ENCODE results near the gene IFNGR2. TPM values are rescaled to one million over a fixed set of nuclear protein-coding genes. Genes with fewer than 3 reads are reported as not detected.

Gene IFNGR2
- total RNA-seq = 10 to 100 TPM; 67.1 to 67.2 TPM
- 10 to 100 TPM; 67.1 to 77.7 TPM for polyA plus RNA-seq (ENCODE audit: insufficient read length in 2 of 2)
- long read RNA-seq, donor 1, transcript IFNGR2-201 (7 exons, 2,221 nt) = major isoform, 28 of 138 reads
- long read RNA-seq, donor 1, partial matches to known transcripts = 109 of 138 reads
- long read RNA-seq, donor 1, other reads (novel, unspliced or antisense) = 0 of 138 reads
- long read RNA-seq, donor 2, transcript IFNGR2-201 (7 exons, 2,221 nt) = major isoform, 10 of 31 reads
- long read RNA-seq, donor 2, partial matches to known transcripts = 0 of 31 reads
- long read RNA-seq, donor 2, other reads (novel, unspliced or antisense) = 20 of 31 reads
- long read RNA-seq, donor 3, transcript IFNGR2-201 (7 exons, 2,221 nt) = major isoform, 13 of 21 reads
- long read RNA-seq, donor 3, partial matches to known transcripts = 5 of 21 reads
- long read RNA-seq, donor 3, other reads (novel, unspliced or antisense) = 0 of 21 reads
- long read RNA-seq, donor 4, transcript IFNGR2-201 (7 exons, 2,221 nt) = major isoform, 28 of 39 reads
- long read RNA-seq, donor 4, partial matches to known transcripts = 11 of 39 reads
- long read RNA-seq, donor 4, other reads (novel, unspliced or antisense) = 0 of 39 reads

- WGBS (ENCODE audit: insufficient coverage) = 0% methylated on average over 87 of the region's 89 CpGs
- no peaks in the 10 kb centered on the region for H3K9me3 ChIP-seq (ENCODE audit: control insufficient read depth, insufficient read depth, low read length)
- H3K4me3 ChIP-seq (ENCODE audit: low read depth, low read length) = peak within 1 kb of the TSS; percentile 72
- H3K27ac ChIP-seq (ENCODE audit: low read depth, low read length) = peak within 1 kb of the TSS; percentile 91
- H3K27me3 ChIP-seq (ENCODE audit: control insufficient read depth, insufficient read depth, low read length) = no peaks in the 10 kb centered on the region
- H3K36me3 ChIP-seq (ENCODE audit: control insufficient read depth, insufficient read depth, low read length) = no peaks in the 10 kb centered on the region
- DNase-seq (ENCODE audit: low read depth in 4 of 6, low spot score in 6 of 6) = peak in 3 of 6 donors; percentile 12 to 67 (median 57)
- H3K4me1 ChIP-seq (ENCODE audit: control insufficient read depth, insufficient read depth, low read length) = peaks cover 22% of the 10 kb centered on the region
Measured at GRCh38 chr21:33403128-33403785, at the start of gene IFNGR2. Gene IFNGR2 (plus strand): TSS chr21:33403413. CDS start chr21:33403544, 131 bp downstream.

GRCh38 chr21:33355355-33355754 lies 47.9 kb upstream of the IFNGR2 start:
- H3K9me3 ChIP-seq (ENCODE audit: control insufficient read depth, insufficient read depth, low read length) = no peaks in the 10 kb centered on the region
- WGBS (ENCODE audit: insufficient coverage) = 87% methylated on average over 2 of the region's 6 CpGs

GRCh38 chr21:33355996-33356395 lies 47.2 kb upstream of the IFNGR2 start:
- H3K4me3 ChIP-seq (ENCODE audit: low read depth, low read length) = no peak overlapping the region
- no peaks in the 10 kb centered on the region for H3K27me3 ChIP-seq (ENCODE audit: control insufficient read depth, insufficient read depth, low read length)
- no peak for DNase-seq (ENCODE audit: low read depth in 4 of 6, low spot score in 6 of 6)
- WGBS (ENCODE audit: insufficient coverage) = 98% methylated on average over 10 of the region's 11 CpGs
- H3K36me3 ChIP-seq (ENCODE audit: control insufficient read depth, insufficient read depth, low read length) = peaks cover 19% of the 10 kb centered on the region
- no peaks in the 10 kb centered on the region for H3K4me1 ChIP-seq (ENCODE audit: control insufficient read depth, insufficient read depth, low read length)
- no peaks in the 10 kb centered on the region for H3K9me3 ChIP-seq (ENCODE audit: control insufficient read depth, insufficient read depth, low read length)
- no peak overlapping the region for H3K27ac ChIP-seq (ENCODE audit: low read depth, low read length)

More at GRCh38 chr21:33355355-33355754, 47.9 kb upstream of the IFNGR2 start:
- peaks cover 19% of the 10 kb centered on the region for H3K36me3 ChIP-seq (ENCODE audit: control insufficient read depth, insufficient read depth, low read length)
- H3K27ac ChIP-seq (ENCODE audit: low read depth, low read length) = no peak overlapping the region
- no peaks in the 10 kb centered on the region for H3K27me3 ChIP-seq (ENCODE audit: control insufficient read depth, insufficient read depth, low read length)
- no peak overlapping the region for H3K4me3 ChIP-seq (ENCODE audit: low read depth, low read length)
- no peaks in the 10 kb centered on the region for H3K4me1 ChIP-seq (ENCODE audit: control insufficient read depth, insufficient read depth, low read length)
- DNase-seq (ENCODE audit: low read depth in 4 of 6, low spot score in 6 of 6) = no peak

- Histone ChIP-seq H3K4me1 (ENCODE audit: control insufficient read depth, insufficient read depth, low read length) (peaks cover 4% of the 10 kb centered on the region), H3K27ac (ENCODE audit: low read depth, low read length) (no peak overlapping the region), H3K4me3 (ENCODE audit: low read depth, low read length) (no peak overlapping the region), H3K9me3 (ENCODE audit: control insufficient read depth, insufficient read depth, low read length) (no peaks in the 10 kb centered on the region), H3K27me3 (ENCODE audit: control insufficient read depth, insufficient read depth, low read length) (peaks cover 2% of the 10 kb centered on the region), H3K36me3 (ENCODE audit: control insufficient read depth, insufficient read depth, low read length) (peaks cover 19% of the 10 kb centered on the region)
- 86% methylated on average over 8 of the region's 8 CpGs for WGBS (ENCODE audit: insufficient coverage)
- DNase-seq (ENCODE audit: low read depth in 4 of 6, low spot score in 6 of 6) = no peak
Measured at GRCh38 chr21:33357177-33357576, 46.0 kb upstream of the IFNGR2 start.

- H3K27ac ChIP-seq (ENCODE audit: low read depth, low read length) = no peak overlapping the region
Measured at GRCh38 chr21:33359446-33359845, 43.8 kb upstream of the IFNGR2 start.

GRCh38 chr21:33360281-33360680 lies 42.9 kb upstream of the IFNGR2 start:
- no peak overlapping the region for H3K27ac ChIP-seq (ENCODE audit: low read depth, low read length)

More at GRCh38 chr21:33359446-33359845, 43.8 kb upstream of the IFNGR2 start:
- WGBS (ENCODE audit: insufficient coverage) = 55% methylated on average over 4 of the region's 4 CpGs
- Histone ChIP-seq H3K4me3 (ENCODE audit: low read depth, low read length) (no peak overlapping the region), H3K27me3 (ENCODE audit: control insufficient read depth, insufficient read depth, low read length) (peaks cover 2% of the 10 kb centered on the region), H3K9me3 (ENCODE audit: control insufficient read depth, insufficient read depth, low read length) (no peaks in the 10 kb centered on the region), H3K4me1 (ENCODE audit: control insufficient read depth, insufficient read depth, low read length) (peaks cover 4% of the 10 kb centered on the region), H3K36me3 (ENCODE audit: control insufficient read depth, insufficient read depth, low read length) (peaks cover 19% of the 10 kb centered on the region)
- DNase-seq (ENCODE audit: low read depth in 4 of 6, low spot score in 6 of 6) = no peak

GRCh38 chr21:33360881-33361602 lies 42.2 kb upstream of the IFNGR2 start:
- H3K4me3 ChIP-seq (ENCODE audit: low read depth, low read length) = no peak overlapping the region
- peak in 3 of 6 donors; percentile 28 to 57 (median 45) for DNase-seq (ENCODE audit: low read depth in 4 of 6, low spot score in 6 of 6)
- H3K9me3 ChIP-seq (ENCODE audit: control insufficient read depth, insufficient read depth, low read length) = no peaks in the 10 kb centered on the region
- H3K4me1 ChIP-seq (ENCODE audit: control insufficient read depth, insufficient read depth, low read length) = peaks cover 4% of the 10 kb centered on the region
- H3K27me3 ChIP-seq (ENCODE audit: control insufficient read depth, insufficient read depth, low read length) = peaks cover 2% of the 10 kb centered on the region
- H3K27ac ChIP-seq (ENCODE audit: low read depth, low read length) = peak overlapping the region; percentile 38
- peaks cover 13% of the 10 kb centered on the region for H3K36me3 ChIP-seq (ENCODE audit: control insufficient read depth, insufficient read depth, low read length)
- 25% methylated on average over 3 of the region's 14 CpGs for WGBS (ENCODE audit: insufficient coverage)

More at GRCh38 chr21:33360281-33360680, 42.9 kb upstream of the IFNGR2 start:
- H3K27me3 ChIP-seq (ENCODE audit: control insufficient read depth, insufficient read depth, low read length) = peaks cover 2% of the 10 kb centered on the region
- peaks cover 19% of the 10 kb centered on the region for H3K36me3 ChIP-seq (ENCODE audit: control insufficient read depth, insufficient read depth, low read length)
- H3K4me3 ChIP-seq (ENCODE audit: low read depth, low read length) = no peak overlapping the region
- 100% methylated on average over 3 of the region's 6 CpGs for WGBS (ENCODE audit: insufficient coverage)
- DNase-seq (ENCODE audit: low read depth in 4 of 6, low spot score in 6 of 6) = no peak
- no peaks in the 10 kb centered on the region for H3K9me3 ChIP-seq (ENCODE audit: control insufficient read depth, insufficient read depth, low read length)
- peaks cover 4% of the 10 kb centered on the region for H3K4me1 ChIP-seq (ENCODE audit: control insufficient read depth, insufficient read depth, low read length)

GRCh38 chr21:33362044-33362555 lies 41.1 kb upstream of the IFNGR2 start:
- H3K27ac ChIP-seq (ENCODE audit: low read depth, low read length) = no peak overlapping the region
- H3K27me3 ChIP-seq (ENCODE audit: control insufficient read depth, insufficient read depth, low read length) = peaks cover 2% of the 10 kb centered on the region
- H3K9me3 ChIP-seq (ENCODE audit: control insufficient read depth, insufficient read depth, low read length) = peaks cover 2% of the 10 kb centered on the region
- peaks cover 4% of the 10 kb centered on the region for H3K4me1 ChIP-seq (ENCODE audit: control insufficient read depth, insufficient read depth, low read length)
- H3K4me3 ChIP-seq (ENCODE audit: low read depth, low read length) = no peak overlapping the region
- peak in 2 of 6 donors; percentile 15 to 71 for DNase-seq (ENCODE audit: low read depth in 4 of 6, low spot score in 6 of 6)
- 54% methylated on average over 9 of the region's 12 CpGs for WGBS (ENCODE audit: insufficient coverage)
- peaks cover 9% of the 10 kb centered on the region for H3K36me3 ChIP-seq (ENCODE audit: control insufficient read depth, insufficient read depth, low read length)
